Measurements from ENCODE around the gene NEUROD2.

GRCh38 chr17:39600288-39600996 lies 7.3 kb downstream of the NEUROD2 start:
- TF ChIP-seq CTCF (conservative IDR thresholded peaks at IDR 0.05) (no peak), ZFX (IDR thresholded peaks at IDR 0.05) (no peak)
